Activated naive CD4-positive, alpha-beta T cell treated with anti-CD3 and anti-CD28 coated beads, Interleukin-2, amount 50 U/mL, for 24 hours (primary cell): ENCODE results near the gene HRH4.

Source experiments
- H3K27ac Mint-ChIP-seq: one replicate; pipeline ENCODE4 v1.8.0; 2021; ENCODE audit warnings: mild to moderate bottlenecking, mixed read lengths
- H3K27me3 Mint-ChIP-seq: one replicate; pipeline ENCODE4 v1.8.0; 2021; ENCODE audit warnings: mixed read lengths
- H3K36me3 Mint-ChIP-seq: one replicate; pipeline ENCODE4 v1.8.0; 2021; ENCODE audit warnings: mixed read lengths
- H3K4me1 Mint-ChIP-seq: one replicate; pipeline ENCODE4 v1.8.0; 2021; ENCODE audit warnings: mixed read lengths
- H3K4me3 Mint-ChIP-seq: one replicate; pipeline ENCODE4 v1.8.0; 2021; ENCODE audit warnings: mild to moderate bottlenecking, mixed read lengths
- H3K9me3 Mint-ChIP-seq: one replicate; pipeline ENCODE4 v1.8.0; 2021; ENCODE audit warnings: mixed read lengths

Gene HRH4

DNA sequence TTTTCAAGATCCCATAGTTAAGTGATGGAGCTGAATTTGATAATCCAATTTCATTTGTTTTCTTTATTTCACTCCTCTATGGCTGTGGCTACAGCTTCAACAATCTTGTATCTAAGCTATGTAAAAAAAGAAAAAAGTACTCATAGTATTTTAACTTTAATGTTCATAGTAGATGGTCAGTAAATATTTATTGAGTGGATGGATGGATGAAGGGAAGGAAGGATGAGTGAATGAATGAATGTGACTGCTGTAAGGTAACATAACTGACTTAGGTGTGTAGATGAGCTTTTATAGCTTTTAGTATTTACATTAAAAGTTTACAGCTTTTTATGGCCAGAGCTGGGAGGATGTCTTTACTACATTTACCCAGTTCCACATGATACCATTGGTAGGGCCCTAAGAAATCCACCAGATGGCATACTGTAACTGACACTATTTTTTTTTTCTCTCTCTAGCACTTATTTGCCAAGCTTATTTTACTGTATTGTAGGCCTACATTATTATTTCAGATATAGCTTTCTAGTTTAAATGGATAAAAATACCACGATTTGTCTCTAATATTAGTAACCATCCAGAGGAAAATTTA, 13.4 kb upstream of the HRH4 start:
- no peaks in the 10 kb centered on the region for H3K9me3 Mint-ChIP-seq
- H3K36me3 Mint-ChIP-seq, result peaks cover 31% of the 10 kb centered on the region
- H3K27me3 Mint-ChIP-seq, result no peaks in the 10 kb centered on the region
- H3K4me3 Mint-ChIP-seq, result no peak overlapping the region
- H3K4me1 Mint-ChIP-seq, result peaks cover 3% of the 10 kb centered on the region
- no peak overlapping the region for H3K27ac Mint-ChIP-seq

DNA sequence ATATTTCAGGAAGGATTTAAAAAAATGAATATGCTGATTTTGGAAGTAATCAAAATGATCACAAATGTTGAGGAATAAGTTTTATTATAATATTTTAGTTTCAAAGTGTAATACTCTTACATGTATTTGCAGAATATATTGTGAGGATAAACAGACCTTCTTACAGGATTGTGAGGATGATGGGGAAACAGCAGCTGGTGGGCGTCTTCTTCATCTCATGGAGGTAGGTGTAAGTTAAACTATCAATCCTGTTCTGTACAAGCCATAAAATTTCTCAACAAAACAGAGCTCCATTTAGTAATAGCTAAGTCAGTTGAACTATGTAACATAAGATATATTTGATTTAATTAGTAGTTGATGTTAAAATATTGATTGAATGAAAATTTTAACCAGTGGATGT, 12.5 kb upstream of the HRH4 start:
- Mint-ChIP-seq H3K27me3 (no peaks in the 10 kb centered on the region), H3K4me1 (peaks cover 3% of the 10 kb centered on the region), H3K27ac (no peak overlapping the region), H3K9me3 (no peaks in the 10 kb centered on the region), H3K4me3 (no peak overlapping the region), H3K36me3 (peaks cover 31% of the 10 kb centered on the region)

DNA sequence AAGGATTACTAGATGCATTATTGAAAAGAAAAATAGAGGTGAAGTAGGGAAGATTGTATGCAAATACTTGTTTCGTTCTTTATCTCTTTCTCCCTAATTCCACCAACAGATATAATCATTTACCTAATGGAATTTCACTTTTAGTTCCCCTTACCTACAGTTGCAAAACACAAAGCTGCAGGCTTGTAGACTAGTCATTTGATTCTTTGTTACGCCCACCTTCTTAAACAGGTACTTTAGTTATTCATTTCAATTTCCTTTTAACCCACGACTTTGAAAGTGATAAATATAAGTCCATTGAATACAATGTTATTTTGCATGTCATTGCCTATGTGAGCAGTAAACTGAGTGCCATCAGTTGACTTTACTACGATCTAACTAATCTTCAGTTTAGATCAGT, 3.9 kb upstream of the HRH4 start:
- Mint-ChIP-seq H3K27me3 (no peaks in the 10 kb centered on the region), H3K9me3 (no peaks in the 10 kb centered on the region), H3K27ac (peak overlapping the region; percentile 86), H3K4me1 (peaks cover 7% of the 10 kb centered on the region), H3K4me3 (no peak overlapping the region), H3K36me3 (peaks cover 8% of the 10 kb centered on the region)

DNA sequence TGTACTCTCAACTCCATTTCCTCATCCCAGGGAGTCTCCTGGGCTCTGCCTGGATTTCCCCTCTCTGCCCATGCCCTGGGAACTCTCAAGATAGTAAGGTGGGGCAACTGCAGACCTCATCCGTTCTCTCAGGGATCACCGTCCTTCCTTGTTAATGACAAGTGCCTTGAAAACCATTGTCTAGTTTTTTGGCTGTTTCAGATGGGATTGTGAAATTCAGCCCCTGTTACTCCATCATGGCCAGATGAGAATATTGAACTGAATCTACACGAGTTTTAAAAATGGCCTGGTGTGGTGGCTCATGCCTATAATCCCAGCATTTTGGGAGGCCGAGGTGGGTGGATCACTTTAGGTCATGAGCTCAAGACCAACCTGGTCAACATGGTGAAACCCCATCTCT, 665 bp upstream of the HRH4 start:
- Mint-ChIP-seq H3K4me3 (no peak overlapping the region), H3K4me1 (peaks cover 7% of the 10 kb centered on the region), H3K27ac (no peak overlapping the region)

DNA sequence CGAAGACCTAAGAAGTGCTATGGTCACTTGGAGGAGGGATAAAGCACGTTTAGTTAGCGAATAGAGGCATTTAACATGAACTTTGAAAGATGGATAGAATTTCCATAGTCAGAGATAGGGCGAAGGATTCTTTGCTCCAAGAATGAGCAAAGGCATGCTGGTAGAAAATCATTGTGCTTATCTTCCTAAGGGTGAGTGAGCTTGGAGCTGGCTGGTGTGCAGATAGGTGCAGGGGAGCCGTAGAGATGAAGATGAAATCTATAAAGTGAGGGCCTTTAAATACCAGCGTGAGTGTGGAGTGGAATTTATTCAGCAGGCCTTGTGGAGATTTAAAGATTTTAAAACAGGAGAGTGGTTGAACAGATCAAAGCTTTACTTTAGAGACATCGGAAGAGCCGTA, 1.6 kb downstream of the HRH4 start:
- H3K9me3 Mint-ChIP-seq, result no peaks in the 10 kb centered on the region
- no peak overlapping the region for H3K27ac Mint-ChIP-seq
- H3K27me3 Mint-ChIP-seq, result peaks cover 1% of the 10 kb centered on the region
- H3K4me1 Mint-ChIP-seq, result no peaks in the 10 kb centered on the region
- peak overlapping the region; percentile 11 for H3K4me3 Mint-ChIP-seq
- no peaks in the 10 kb centered on the region for H3K36me3 Mint-ChIP-seq

More for the DNA sequence above, 665 bp upstream of the HRH4 start:
- H3K9me3 Mint-ChIP-seq, result no peaks in the 10 kb centered on the region
- peaks cover 3% of the 10 kb centered on the region for H3K36me3 Mint-ChIP-seq
- H3K27me3 Mint-ChIP-seq, result no peaks in the 10 kb centered on the region

DNA sequence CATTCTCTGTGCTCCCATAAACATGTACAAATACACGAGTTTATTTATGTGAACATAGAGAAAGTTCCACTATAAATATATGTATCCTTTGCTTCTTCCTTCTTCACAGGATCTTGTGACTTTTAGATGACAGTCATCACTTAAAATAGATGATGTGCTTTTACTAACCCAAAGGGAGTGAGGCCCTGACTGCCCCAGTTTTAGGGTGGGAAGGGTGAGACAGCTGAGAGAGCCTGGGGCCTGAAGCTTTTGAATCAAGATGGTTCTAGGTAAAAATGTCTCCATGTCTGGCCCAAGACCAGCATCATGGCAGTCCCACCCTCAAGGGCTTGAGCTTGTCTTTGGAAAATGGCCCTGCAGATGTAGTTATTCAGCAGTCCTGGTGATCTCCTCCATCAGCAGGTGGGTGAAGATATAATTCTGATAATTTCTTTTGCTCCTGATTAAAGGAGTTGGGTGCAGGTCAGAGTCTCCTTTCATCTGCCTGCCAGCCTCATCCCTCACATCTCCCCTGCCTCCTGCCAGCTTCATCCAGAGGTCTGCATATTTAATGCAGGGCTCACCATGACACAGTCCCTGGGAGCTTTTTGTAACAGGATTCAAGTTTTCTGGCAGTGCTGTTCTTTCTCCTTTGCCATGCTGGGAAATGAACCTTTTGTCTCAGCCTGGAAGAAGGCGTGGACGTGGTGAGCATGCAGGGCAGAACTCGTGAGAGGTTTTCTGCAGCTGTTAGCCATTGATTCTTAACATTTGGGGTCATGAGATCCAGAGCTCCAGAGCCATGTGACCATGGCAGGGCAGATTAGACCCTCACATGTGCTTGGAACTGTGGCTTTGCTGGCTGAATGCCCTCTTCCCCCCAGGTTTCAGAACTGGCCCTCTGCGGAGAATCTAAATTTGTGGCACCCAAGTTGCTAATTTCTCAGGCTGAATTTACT, 2.7 kb downstream of the HRH4 start:
- Mint-ChIP-seq H3K4me3 (no peak overlapping the region), H3K4me1 (no peaks in the 10 kb centered on the region), H3K9me3 (no peaks in the 10 kb centered on the region), H3K27me3 (peaks cover 4% of the 10 kb centered on the region), H3K36me3 (peaks cover 2% of the 10 kb centered on the region), H3K27ac (no peak overlapping the region)

DNA sequence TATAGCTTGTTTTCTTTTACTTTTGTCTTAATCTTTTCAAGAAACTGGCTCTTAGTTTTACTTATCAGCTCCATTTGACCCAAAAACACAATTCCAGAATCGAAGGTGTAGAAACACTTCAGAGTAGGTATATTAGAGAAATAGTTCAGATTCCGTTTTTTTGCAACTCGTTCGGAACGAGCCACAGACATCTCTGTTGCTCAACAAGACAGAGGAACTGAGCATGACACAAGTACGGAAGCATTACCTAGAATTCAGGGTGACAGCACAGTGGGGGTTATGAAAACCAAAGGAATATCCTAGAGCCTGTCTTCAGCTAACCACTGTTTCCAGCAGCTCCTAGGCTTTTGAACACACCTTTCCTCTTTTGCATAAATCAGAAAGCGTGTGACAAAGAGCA, 5.0 kb downstream of the HRH4 start:
- H3K4me1 Mint-ChIP-seq, result no peaks in the 10 kb centered on the region
- no peak overlapping the region for H3K4me3 Mint-ChIP-seq
- H3K27ac Mint-ChIP-seq, result no peak overlapping the region
- peaks cover 2% of the 10 kb centered on the region for H3K36me3 Mint-ChIP-seq
- peaks cover 4% of the 10 kb centered on the region for H3K27me3 Mint-ChIP-seq
- no peaks in the 10 kb centered on the region for H3K9me3 Mint-ChIP-seq

DNA sequence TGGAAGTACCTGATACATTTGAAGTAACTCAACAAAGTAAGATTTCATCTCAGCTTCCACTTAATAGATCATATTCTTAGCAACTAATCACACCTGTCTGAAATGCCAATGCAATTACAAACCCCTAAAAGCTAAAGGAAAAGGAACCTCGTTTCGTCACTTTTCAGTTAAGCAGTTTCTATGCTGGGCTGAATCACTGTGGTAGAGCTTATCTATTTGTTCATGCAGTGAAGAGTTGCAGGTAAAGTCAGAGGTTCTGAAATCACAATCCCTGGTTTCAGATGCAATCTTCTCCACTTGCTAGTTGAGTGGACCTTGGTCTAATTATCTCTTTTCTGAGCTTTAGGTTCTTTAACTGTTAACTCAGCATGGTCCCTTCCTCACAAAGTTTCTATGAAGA, 6.3 kb downstream of the HRH4 start:
- Mint-ChIP-seq H3K4me3 (no peak overlapping the region), H3K9me3 (no peaks in the 10 kb centered on the region), H3K27me3 (peaks cover 4% of the 10 kb centered on the region), H3K36me3 (peaks cover 2% of the 10 kb centered on the region), H3K4me1 (no peaks in the 10 kb centered on the region), H3K27ac (no peak overlapping the region)

DNA sequence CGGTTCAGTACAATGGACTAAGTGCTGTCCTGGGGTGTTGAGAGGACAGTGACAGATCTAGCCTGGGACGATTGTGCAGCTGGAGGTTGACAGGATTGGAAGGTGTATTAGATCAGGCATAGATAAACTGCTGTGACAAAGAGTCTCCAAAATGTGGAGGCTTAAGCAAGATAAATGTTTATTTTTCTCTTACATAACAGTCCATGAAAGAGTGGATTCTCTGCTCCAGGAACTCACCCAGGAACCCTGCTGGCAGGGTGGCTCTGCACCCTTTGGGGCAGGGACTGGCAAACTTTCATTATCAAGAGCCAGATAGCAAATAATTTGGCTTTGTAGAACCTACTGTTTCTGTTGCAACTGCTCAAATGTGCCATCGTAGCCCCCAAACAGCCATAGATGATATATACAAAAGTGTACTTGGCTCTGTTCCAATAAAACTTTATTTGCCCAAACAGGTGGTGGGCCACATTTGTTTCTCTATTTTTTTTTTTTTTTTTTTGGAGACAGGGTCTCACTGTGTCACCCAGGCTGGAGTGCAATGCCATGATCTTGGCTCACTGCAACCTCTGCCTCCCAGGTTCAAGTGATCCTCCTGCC, 9.7 kb downstream of the HRH4 start:
- no peaks in the 10 kb centered on the region for H3K4me1 Mint-ChIP-seq
- H3K27me3 Mint-ChIP-seq, result peaks cover 3% of the 10 kb centered on the region
- H3K4me3 Mint-ChIP-seq, result no peak overlapping the region
- no peak overlapping the region for H3K27ac Mint-ChIP-seq
- H3K9me3 Mint-ChIP-seq, result no peaks in the 10 kb centered on the region
- peaks cover 2% of the 10 kb centered on the region for H3K36me3 Mint-ChIP-seq

DNA sequence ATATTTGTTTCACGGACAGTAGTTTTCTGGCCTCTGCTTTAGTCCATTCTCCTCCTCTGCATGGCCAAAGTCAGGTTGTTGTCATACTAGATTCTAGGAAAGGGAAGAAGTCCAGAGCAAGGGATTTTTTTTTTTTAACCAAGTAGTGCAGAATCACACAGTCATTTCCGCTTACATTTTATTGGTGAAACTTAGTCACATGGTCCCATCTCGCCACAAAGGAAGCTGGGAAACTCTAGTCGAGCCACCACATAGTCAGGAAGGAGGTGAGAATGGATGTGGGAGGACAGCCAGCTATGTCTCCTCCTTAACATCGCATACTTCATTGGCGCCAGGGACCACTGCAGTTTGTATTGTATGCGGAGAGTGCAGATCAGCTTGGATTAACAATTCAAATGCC, 10.4 kb downstream of the HRH4 start:
- Mint-ChIP-seq H3K4me3 (no peak overlapping the region), H3K9me3 (no peaks in the 10 kb centered on the region), H3K27me3 (peaks cover 3% of the 10 kb centered on the region), H3K4me1 (no peaks in the 10 kb centered on the region), H3K36me3 (peaks cover 2% of the 10 kb centered on the region), H3K27ac (no peak overlapping the region)

DNA sequence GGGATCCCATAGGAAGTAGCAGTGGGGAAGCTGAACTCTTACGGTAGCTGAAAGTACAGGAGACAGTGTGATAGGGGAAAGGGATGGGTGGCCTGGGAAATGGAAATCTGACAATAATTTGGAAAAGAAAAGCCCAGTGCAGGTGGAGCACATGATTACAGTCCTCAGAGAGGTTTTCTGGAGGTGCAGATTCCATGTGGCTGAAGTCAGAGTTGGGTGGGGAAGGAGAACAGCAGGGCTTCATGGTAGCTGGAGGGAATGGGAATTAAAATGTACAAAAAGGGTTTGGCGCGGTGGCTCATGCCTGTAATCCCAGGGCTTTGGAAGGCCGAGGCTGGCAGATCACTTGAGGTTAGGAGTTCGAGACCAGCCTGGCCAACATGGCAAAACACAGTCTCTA, 12.2 kb downstream of the HRH4 start:
- Mint-ChIP-seq H3K27me3 (no peaks in the 10 kb centered on the region), H3K27ac (no peak overlapping the region), H3K36me3 (no peaks in the 10 kb centered on the region), H3K4me1 (peaks cover 8% of the 10 kb centered on the region), H3K9me3 (no peaks in the 10 kb centered on the region), H3K4me3 (no peak overlapping the region)

DNA sequence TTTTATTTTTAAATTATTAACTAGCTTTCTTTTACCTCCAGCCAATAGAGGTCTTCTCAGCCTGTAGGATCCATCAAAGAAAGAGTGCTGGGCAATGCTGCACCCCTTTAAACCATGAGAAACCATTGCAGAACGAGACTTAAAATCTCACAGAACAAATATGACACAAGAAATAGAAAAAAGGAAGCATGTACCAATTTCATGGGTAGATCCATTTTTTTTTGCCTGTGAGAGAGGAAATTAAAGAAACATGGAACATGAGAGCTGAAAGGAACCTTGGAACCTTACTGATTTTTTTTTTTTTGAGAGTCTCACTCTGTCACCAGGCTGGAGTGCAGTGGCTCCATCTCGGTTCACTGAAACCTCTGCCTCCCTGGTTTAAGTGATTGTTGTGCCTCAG, 14.0 kb downstream of the HRH4 start:
- Mint-ChIP-seq H3K36me3 (no peaks in the 10 kb centered on the region), H3K9me3 (no peaks in the 10 kb centered on the region), H3K27me3 (no peaks in the 10 kb centered on the region), H3K4me1 (peaks cover 8% of the 10 kb centered on the region), H3K27ac (no peak overlapping the region), H3K4me3 (no peak overlapping the region)

DNA sequence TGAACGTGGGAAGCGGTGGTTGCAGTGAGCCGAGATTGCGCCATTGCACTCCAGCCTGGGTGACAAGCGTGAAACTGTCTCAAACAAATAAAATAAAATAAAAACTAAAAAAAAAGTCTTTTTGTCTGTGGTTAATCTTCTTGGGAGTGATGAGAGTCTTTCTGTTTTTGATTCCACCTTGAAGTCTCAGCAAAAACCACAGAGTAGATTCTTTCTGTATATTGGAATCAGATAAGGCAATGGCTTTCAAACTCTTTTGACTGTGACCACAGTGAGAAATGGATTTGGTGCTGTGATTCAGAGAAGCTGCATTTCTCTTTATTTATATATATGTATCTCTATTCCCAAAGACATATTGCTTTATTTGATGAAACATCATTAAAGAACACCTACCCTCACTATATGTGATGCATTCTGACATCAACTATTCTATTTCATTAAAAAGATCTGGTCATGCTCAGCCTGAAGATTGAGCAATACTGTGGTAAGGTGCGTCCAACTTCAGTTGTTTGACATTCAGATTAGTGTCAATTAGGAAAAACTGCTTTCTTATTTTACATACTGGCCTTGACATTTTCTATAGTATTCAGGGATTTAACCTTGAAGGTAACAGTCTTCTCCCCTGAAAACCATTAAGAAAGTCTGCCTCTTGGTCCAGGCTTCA, 15.6 kb downstream of the HRH4 start:
- H3K4me3 Mint-ChIP-seq, result no peak overlapping the region
- no peak overlapping the region for H3K27ac Mint-ChIP-seq
- no peaks in the 10 kb centered on the region for H3K9me3 Mint-ChIP-seq

DNA sequence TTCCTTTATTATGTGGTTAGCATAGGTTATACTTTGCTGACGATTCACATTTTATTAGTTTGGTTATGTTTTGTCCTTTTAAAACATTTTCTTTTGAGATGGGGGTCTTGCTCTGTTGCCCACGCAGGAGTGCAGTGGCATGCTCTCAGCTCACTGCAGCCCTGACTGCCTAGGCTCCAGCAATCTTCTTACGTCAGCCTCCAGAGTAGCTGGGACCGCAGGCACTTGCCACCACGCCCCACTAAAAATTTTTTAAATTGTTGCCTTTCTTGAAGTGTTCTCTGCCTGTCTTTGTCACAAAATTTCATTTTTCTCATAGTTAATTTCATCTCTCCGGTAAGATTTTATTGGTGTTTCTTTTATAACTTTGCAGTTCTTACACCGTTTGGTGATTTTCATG, 18.9 kb downstream of the HRH4 start:
- Mint-ChIP-seq H3K36me3 (no peaks in the 10 kb centered on the region), H3K9me3 (no peaks in the 10 kb centered on the region), H3K27ac (no peak overlapping the region), H3K4me3 (no peak overlapping the region), H3K27me3 (peaks cover 2% of the 10 kb centered on the region), H3K4me1 (peaks cover 8% of the 10 kb centered on the region)

More for the DNA sequence above, 15.6 kb downstream of the HRH4 start:
- Mint-ChIP-seq H3K27me3 (peaks cover 2% of the 10 kb centered on the region), H3K4me1 (peaks cover 8% of the 10 kb centered on the region), H3K36me3 (no peaks in the 10 kb centered on the region)

DNA sequence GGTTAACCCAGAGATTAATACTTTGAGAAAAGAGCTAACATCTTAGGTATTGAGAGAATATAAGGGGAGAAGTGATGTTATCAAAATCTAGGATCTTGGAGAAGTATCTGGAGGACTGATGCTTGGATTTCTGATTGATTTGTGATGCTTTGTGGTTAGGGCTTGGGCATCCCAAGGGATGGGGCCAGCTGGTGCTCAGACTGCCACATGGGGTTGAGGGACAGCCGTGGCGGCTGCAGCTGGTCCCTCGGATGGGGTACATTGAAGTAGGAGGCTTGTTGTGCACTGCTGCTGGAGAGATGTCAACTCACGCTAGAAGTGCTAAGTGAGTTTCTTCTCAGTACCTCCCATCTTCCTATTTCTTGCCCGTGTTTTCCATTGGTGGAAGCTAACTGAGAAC, 22.4 kb downstream of the HRH4 start:
- H3K4me3 Mint-ChIP-seq, result no peak overlapping the region
- no peaks in the 10 kb centered on the region for H3K4me1 Mint-ChIP-seq
- no peaks in the 10 kb centered on the region for H3K36me3 Mint-ChIP-seq
- no peaks in the 10 kb centered on the region for H3K9me3 Mint-ChIP-seq
- H3K27me3 Mint-ChIP-seq, result peaks cover 5% of the 10 kb centered on the region
- H3K27ac Mint-ChIP-seq, result no peak overlapping the region

DNA sequence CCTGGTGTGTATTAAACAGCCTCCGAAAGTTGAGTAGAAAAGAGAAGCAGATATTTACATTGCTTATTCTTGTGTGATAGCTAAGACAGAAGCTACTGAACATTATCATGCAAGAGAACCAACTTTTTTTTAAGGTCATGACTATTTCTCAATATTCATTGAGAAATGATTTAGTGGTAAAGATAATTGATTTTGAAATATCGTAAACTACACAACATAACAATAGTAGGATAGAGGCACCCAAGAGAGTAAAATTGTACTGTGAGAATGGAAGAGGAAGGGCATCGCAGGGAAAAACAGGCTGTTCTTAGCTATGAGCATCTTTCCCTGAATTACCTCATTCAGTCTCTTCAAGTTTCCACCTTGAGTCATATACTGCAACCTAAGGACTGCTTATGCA, 25.2 kb downstream of the HRH4 start:
- Mint-ChIP-seq H3K4me3 (no peak overlapping the region), H3K9me3 (no peaks in the 10 kb centered on the region), H3K27me3 (peaks cover 8% of the 10 kb centered on the region), H3K36me3 (no peaks in the 10 kb centered on the region), H3K4me1 (peaks cover 4% of the 10 kb centered on the region), H3K27ac (no peak overlapping the region)
